HepG2 (cell line): ENCODE data around the gene ESYT1. TPM values are rescaled to one million over a fixed set of nuclear protein-coding genes. Genes with fewer than 3 reads are reported as not detected.

Experiments used
- ARNT2 ChIP-seq: sonication (generic); formaldehyde crosslinking; IDR thresholded peaks from 2 replicates; pipeline ENCODE4 v1.8.0; 2022; ENCODE audit warnings: mild to moderate bottlenecking, low read depth, missing genetic modification reagents, moderate library complexity
- ETV5 ChIP-seq: IDR thresholded peaks from 2 replicates; pipeline ENCODE4 v1.6.1; 2018; ENCODE audit warnings: missing biosample characterization, missing genetic modification reagents, inconsistent platforms, borderline replicate concordance
- FOXP4 ChIP-seq: sonication (generic); formaldehyde crosslinking; IDR thresholded peaks from 2 replicates; pipeline ENCODE4 v1.4.0; 2020; ENCODE audit warnings: missing genetic modification reagents
- HDAC2 ChIP-seq: sonication (generic); formaldehyde crosslinking; IDR thresholded peaks from 2 replicates; pipeline ENCODE4 v1.4.0; 2020; ENCODE audit warnings: missing genetic modification reagents
- ISL2 ChIP-seq: sonication (generic); formaldehyde crosslinking; IDR thresholded peaks from 2 replicates; pipeline ENCODE4 v1.5.0; 2020; ENCODE audit warnings: missing genetic modification reagents
- PHF20 ChIP-seq: sonication (generic); formaldehyde crosslinking; IDR thresholded peaks from 2 replicates; pipeline ENCODE4 v1.5.0; 2020; ENCODE audit warnings: mild to moderate bottlenecking, missing genetic modification reagents
- PRPF4 ChIP-seq: fragments of 200-400 bp; formaldehyde crosslinking; IDR thresholded peaks from 2 replicates; pipeline ENCODE4 v1.6.1; 2016; ENCODE audit warnings: low read length, low read depth; ENCODE audit not compliant: poor library complexity, severe bottlenecking
- SIN3A ChIP-seq: IDR thresholded peaks from 2 replicates; pipeline ENCODE4 v1.6.1; 2011; ENCODE audit warnings: low read depth, mild to moderate bottlenecking, control low read depth, low read length, borderline replicate concordance
- SIN3B ChIP-seq: fragments of 150-350 bp; IDR thresholded peaks from 2 replicates; pipeline ENCODE4 v1.6.1; 2014; ENCODE audit warnings: low read length
- SIX4 ChIP-seq: sonication (generic); formaldehyde crosslinking; IDR thresholded peaks from 2 replicates; pipeline ENCODE4 v1.4.0; 2020; ENCODE audit warnings: missing genetic modification reagents
- SMARCE1 ChIP-seq: fragments of 450-650 bp; IDR thresholded peaks from 2 replicates; pipeline ENCODE4 v1.6.1; 2017; ENCODE audit warnings: borderline replicate concordance
- SNAI1 ChIP-seq: sonication (generic); formaldehyde crosslinking; IDR thresholded peaks from 2 replicates; pipeline ENCODE4 v1.5.0; 2020; ENCODE audit warnings: mild to moderate bottlenecking, missing genetic modification reagents, borderline replicate concordance
- TEAD3 ChIP-seq: optimal IDR thresholded peaks from 2 replicates; pipeline ENCODE3; 2016; ENCODE audit warnings: borderline replicate concordance
- XRCC5 ChIP-seq: fragments of 200-400 bp; formaldehyde crosslinking; optimal IDR thresholded peaks from 2 replicates; pipeline ENCODE3; 2017; ENCODE audit warnings: mild to moderate bottlenecking, low read length
- ZBTB38 ChIP-seq: sonication (generic); formaldehyde crosslinking; IDR thresholded peaks from 2 replicates; pipeline ENCODE4 v1.5.1; 2020; ENCODE audit warnings: mild to moderate bottlenecking, missing genetic modification reagents
- ZNF124 ChIP-seq: sonication (generic); formaldehyde crosslinking; IDR thresholded peaks from 2 replicates; pipeline ENCODE4 v1.4.0; 2020; ENCODE audit warnings: missing genetic modification reagents
- ZNF329 ChIP-seq: sonication (generic); formaldehyde crosslinking; IDR thresholded peaks from 2 replicates; pipeline ENCODE4 v1.9.0; 2021; ENCODE audit warnings: low read depth, mild to moderate bottlenecking, missing genetic modification reagents
- ZNF451 ChIP-seq: sonication (generic); formaldehyde crosslinking; IDR thresholded peaks from 2 replicates; pipeline ENCODE4 v1.5.0; 2020; ENCODE audit warnings: mild to moderate bottlenecking, missing genetic modification reagents
- ZNF556 ChIP-seq: sonication (generic); formaldehyde crosslinking; IDR thresholded peaks from 2 replicates; pipeline ENCODE4 v1.4.0; 2020; ENCODE audit warnings: mild to moderate bottlenecking, missing genetic modification reagents, borderline replicate concordance
- ZNF558 ChIP-seq: sonication (generic); formaldehyde crosslinking; IDR thresholded peaks from 2 replicates; pipeline ENCODE4 v1.9.0; 2022; ENCODE audit warnings: mild to moderate bottlenecking, missing genetic modification reagents, borderline replicate concordance
- ZNF746 ChIP-seq: sonication (generic); formaldehyde crosslinking; IDR thresholded peaks from 2 replicates; pipeline ENCODE4 v1.8.0; 2022; ENCODE audit warnings: mild to moderate bottlenecking, missing genetic modification reagents
- polyA plus RNA-seq, 8 experiments: library from polyadenylated mRNA; depleted of rRNA in 3 of 8; stranded (reverse) in 7 of 8; unstranded in 1 of 8; fragments of >200 nt; fragmentation: Illumina TruSeq in 4 of 8; extraction: Trizol in 4 of 8; gene quantifications; 2 replicates each; pipeline versions ENCODE4 v1.2.1 to v1.2.3, GENCODE V29; 2011 to 2016; ENCODE audit warnings: low read depth in 4 of 8, missing spikeins in 1 of 8, mixed read lengths in 1 of 8; ENCODE audit not compliant: insufficient read depth in 1 of 8
- total RNA-seq, 5 experiments: library from RNA; depleted of rRNA; stranded (reverse); fragments of >200 nt; fragmentation: Illumina TruSeq; extraction: Trizol; gene quantifications; 2 replicates each; pipeline ENCODE4 v1.2.3, GENCODE V29; 2016; ENCODE audit warnings: low read depth in 1 of 5
- TF ChIP-seq, protein P1 (sequence below): sonication (generic); formaldehyde crosslinking; IDR thresholded peaks from 2 replicates; pipeline ENCODE4 v1.8.1; 2023; ENCODE audit warnings: mild to moderate bottlenecking, moderate library complexity, missing genetic modification reagents
- TF ChIP-seq, protein P2 (sequence below): sonication (generic); formaldehyde crosslinking; IDR thresholded peaks from 2 replicates; pipeline ENCODE4 v1.9.0; 2022; ENCODE audit warnings: missing genetic modification reagents, mild to moderate bottlenecking, borderline replicate concordance
- TF ChIP-seq, protein P3 (sequence below): IDR thresholded peaks from 2 replicates; pipeline ENCODE4 v1.6.1; 2016; ENCODE audit warnings: low read depth, borderline replicate concordance
- TF ChIP-seq, protein P4 (sequence below), 2 experiments: sonication (generic) in 1 of 2; formaldehyde crosslinking in 1 of 2; IDR thresholded peaks; 2 replicates each; pipeline versions ENCODE4 v1.4.0 to v1.6.1; 2018 to 2020; ENCODE audit warnings: missing genetic modification reagents in 2 of 2, borderline replicate concordance in 1 of 2, low read depth in 1 of 2, mild to moderate bottlenecking in 1 of 2, missing biosample characterization in 1 of 2

ESYT1 gene
- total and polyA plus RNA-seq, 2 of the 13 experiments (the other 11 are each of a cell fraction or from before 2014, with no cell fraction given) = 66.9 to 71.0 TPM

- TF ChIP-seq, protein P1, sequence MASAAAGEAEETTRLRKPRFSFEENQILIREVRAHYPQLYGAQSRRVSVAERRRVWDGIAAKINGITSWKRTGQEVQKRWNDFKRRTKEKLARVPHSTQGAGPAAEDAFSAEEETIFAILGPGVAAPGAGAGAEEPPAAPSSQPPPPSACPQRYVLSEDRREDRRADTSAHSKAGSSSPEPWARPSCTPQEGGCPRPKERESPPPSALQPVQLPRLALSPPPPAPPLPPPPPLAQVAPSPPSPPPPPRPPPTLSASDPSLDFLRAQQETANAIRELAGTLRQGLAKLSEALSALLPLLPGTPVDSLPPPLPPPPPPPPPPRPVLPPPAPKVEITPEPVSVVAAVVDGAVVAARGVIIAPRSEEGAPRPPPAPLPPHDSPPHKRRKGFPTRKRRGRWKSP = no peak
- TF ChIP-seq ZNF558 (no peak), TEAD3 (CRISPR knock-in tag) (peak; percentile 58), PHF20 (CRISPR knock-in tag) (no peak), ZNF746 (no peak), FOXP4 (no peak), PRPF4 (no peak), ZNF124 (no peak), SIX4 (CRISPR knock-in tag) (no peak), HDAC2 (CRISPR knock-in tag) (no peak), ARNT2 (CRISPR knock-in tag) (no peak), ETV5 (CRISPR knock-in tag) (no peak), ZNF556 (CRISPR knock-in tag) (no peak), ZNF329 (CRISPR knock-in tag) (no peak), SMARCE1 (no peak), ISL2 (CRISPR knock-in tag) (no peak), XRCC5 (peak; percentile 39), SIN3A (peak; percentile 71; the same call in 1 of the 2 replicates), SNAI1 (CRISPR knock-in tag) (no peak), ZNF451 (CRISPR knock-in tag) (no peak), SIN3B (peak; percentile 60; the same call in 1 of the 2 replicates), ZBTB38 (CRISPR knock-in tag) (no peak)
- TF ChIP-seq, protein P2, sequence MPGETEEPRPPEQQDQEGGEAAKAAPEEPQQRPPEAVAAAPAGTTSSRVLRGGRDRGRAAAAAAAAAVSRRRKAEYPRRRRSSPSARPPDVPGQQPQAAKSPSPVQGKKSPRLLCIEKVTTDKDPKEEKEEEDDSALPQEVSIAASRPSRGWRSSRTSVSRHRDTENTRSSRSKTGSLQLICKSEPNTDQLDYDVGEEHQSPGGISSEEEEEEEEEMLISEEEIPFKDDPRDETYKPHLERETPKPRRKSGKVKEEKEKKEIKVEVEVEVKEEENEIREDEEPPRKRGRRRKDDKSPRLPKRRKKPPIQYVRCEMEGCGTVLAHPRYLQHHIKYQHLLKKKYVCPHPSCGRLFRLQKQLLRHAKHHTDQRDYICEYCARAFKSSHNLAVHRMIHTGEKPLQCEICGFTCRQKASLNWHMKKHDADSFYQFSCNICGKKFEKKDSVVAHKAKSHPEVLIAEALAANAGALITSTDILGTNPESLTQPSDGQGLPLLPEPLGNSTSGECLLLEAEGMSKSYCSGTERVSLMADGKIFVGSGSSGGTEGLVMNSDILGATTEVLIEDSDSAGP = no peak
- TF ChIP-seq, protein P3, sequence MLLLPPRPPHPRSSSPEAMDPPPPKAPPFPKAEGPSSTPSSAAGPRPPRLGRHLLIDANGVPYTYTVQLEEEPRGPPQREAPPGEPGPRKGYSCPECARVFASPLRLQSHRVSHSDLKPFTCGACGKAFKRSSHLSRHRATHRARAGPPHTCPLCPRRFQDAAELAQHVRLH = no peak
- TF ChIP-seq, protein P4, sequence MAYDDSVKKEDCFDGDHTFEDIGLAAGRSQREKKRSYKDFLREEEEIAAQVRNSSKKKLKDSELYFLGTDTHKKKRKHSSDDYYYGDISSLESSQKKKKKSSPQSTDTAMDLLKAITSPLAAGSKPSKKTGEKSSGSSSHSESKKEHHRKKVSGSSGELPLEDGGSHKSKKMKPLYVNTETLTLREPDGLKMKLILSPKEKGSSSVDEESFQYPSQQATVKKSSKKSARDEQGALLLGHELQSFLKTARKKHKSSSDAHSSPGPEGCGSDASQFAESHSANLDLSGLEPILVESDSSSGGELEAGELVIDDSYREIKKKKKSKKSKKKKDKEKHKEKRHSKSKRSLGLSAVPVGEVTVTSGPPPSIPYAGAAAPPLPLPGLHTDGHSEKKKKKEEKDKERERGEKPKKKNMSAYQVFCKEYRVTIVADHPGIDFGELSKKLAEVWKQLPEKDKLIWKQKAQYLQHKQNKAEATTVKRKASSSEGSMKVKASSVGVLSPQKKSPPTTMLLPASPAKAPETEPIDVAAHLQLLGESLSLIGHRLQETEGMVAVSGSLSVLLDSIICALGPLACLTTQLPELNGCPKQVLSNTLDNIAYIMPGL (CRISPR knock-in tag; IDR thresholded peaks at IDR 0.05; ENCODE audit: borderline replicate concordance in 1 of 2, low read depth in 1 of 2) = peak; percentile 47 to 72; a peak in 3 of 4 replicates
Observed at GRCh38 chr12:56119361-56119796, 8.7 kb upstream of the ESYT1 start (continued).
